Testis (tissue), 2 donors: ENCODE measurements around the gene RPS21.

Source experiments
- CTCF ChIP-seq, 3 experiments: fragments of 450-650 bp in 2 of 3; fragments of 200-600 bp in 1 of 3; sonication (generic) in 1 of 3; IDR thresholded peaks; one replicate each; pipeline ENCODE4 v1.5.1; 2016 to 2019; ENCODE audit warnings: antibody characterized with exemption in 3 of 3, mild to moderate bottlenecking in 2 of 3, moderate library complexity in 1 of 3
- POLR2A ChIP-seq: fragments of 450-650 bp; IDR thresholded peaks from one replicate; pipeline ENCODE4 v1.6.1; 2017; ENCODE audit warnings: antibody characterized with exemption, mild to moderate bottlenecking, moderate library complexity

GRCh38 chr20:62408640-62409039, 21.7 kb downstream of the RPS21 start:
- TF ChIP-seq CTCF (IDR thresholded peaks at IDR 0.05) (no peak), POLR2A (no peak)
